Lung microvascular endothelial cell (primary cell): Measurements from ENCODE around the gene SUPT20H. TPM values are rescaled to one million over a fixed set of nuclear protein-coding genes. Genes with fewer than 3 reads are reported as not detected.

Source experiments
- DNase-seq, 2 donors: peaks; one replicate each; pipeline versions ENCODE4 v3.0.0 to v3.0.0-alpha.2; 2010; ENCODE audit warnings: low read depth in 2 of 2
- total RNA-seq: library from RNA; depleted of rRNA; stranded (reverse); fragments of >200 nt; gene quantifications from 2 replicates; pipeline ENCODE4 v1.2.1, GENCODE V29; 2014

The SUPT20H gene
- total RNA-seq, 1 donor from 2014 or later: 26.0 TPM

GRCh38 chr13:37009692-37010091 lies 49.8 kb downstream of the SUPT20H start:
- DNase-seq: no peak

GRCh38 chr13:37001921-37002250 lies 57.6 kb downstream of the SUPT20H start:
- DNase-seq: no peak

DNA sequence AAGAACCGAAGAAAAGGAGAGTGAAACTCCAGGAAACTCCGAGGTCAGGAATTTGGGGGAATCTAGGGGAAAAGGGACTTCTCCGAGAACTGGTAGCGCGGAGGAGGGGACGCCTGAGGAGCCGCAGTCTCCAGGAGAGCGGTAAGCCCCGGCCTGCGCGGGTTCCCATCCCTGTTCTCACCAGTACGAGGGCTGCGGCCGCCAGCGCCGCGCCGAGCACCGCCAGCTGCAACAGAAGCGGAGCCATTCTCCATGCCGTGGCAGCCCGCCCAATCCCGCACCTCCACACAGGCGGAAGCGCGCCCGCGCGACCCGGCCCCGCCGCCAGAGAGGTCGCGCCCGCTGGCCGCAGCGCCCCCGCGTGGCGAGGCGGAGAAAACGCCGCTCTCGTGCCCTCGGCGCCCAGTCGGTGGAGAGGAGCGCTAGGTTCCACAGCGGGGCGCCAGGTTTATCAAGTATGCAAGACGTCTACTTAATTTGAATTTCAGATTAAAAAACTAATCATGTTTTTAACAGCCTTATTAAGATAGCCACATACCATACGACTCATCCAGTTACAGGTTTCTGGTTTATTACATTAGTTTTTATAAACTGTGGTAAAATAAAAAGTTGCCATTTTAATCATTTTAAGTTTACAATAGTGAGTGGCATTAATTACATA lies 60.3 kb downstream of the SUPT20H start, which contains the start of gene ALG5:
ALG5 (minus strand) TSS at position 287 of the 661 bp plus-strand sequence; CDS start at position 247, 40 bp downstream.
- DNase-seq: peak; percentile 90 to 93

GRCh38 chr13:36998624-36999041 lies 60.9 kb downstream of the SUPT20H start:
- DNase-seq: peak; percentile 16 to 17

- DNase-seq: no peak
Observed at GRCh38 chr13:36997716-36998427, 61.6 kb downstream of the SUPT20H start.

DNA sequence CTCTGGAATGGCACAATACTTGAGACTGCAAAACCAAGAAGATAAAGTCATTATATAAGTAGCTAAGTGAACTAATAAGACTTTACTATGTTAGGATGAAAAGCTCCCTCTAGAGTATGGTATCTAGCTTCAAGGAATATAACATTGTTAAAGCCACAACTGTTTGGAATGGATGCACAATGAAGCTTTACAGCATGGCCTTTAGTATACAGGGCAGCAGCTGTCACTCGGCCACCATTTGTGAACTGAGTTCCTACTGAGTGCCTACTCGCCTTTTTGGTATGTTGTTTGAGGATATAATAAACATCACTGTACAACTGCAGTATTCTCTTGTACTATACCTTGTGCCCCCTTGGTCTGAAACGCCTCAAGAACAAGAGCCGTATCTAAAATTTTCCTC lies 67.1 kb downstream of the SUPT20H start:
- no peak for DNase-seq

GRCh38 chr13:36986462-36987240 lies 72.8 kb downstream of the SUPT20H start:
- peak; percentile 23 to 74 for DNase-seq

DNA sequence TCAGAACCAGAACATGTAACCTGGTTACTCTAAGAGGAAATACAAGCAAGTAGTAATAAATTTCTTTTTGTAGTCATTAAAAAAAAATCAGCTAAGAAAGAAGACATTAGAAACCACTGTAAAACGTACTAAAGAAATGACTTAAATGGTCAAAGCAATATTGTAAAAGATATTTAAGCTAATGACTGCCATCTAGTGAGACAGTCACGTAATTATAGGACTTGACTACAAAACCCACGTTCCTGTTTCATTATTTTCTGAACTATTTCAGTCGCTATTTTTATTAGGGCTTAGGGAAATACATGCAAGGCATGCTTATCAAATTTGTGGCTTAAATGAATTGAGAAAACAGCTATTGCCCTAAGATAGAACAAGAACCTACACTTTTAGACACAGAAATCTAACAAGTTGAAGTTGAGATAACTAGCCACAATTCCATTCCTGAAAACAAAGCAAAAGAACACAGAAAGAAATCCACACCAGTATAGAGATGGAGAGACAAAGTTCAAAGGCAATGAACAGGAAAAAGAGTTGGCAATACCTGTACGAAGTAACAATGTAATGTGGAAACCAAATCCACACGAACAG lies 78.2 kb downstream of the SUPT20H start:
- DNase-seq: peak; percentile 78 to 80

GRCh38 chr13:36979361-36980050 lies 80.0 kb downstream of the SUPT20H start:
- DNase-seq: no peak

GRCh38 chr13:36975172-36975571 lies 84.3 kb downstream of the SUPT20H start:
- no peak for DNase-seq

GRCh38 chr13:36973621-36974295 lies 85.7 kb downstream of the SUPT20H start:
- no peak for DNase-seq

- no peak for DNase-seq
Observed at GRCh38 chr13:36973009-36973408, 86.5 kb downstream of the SUPT20H start.

- no peak for DNase-seq
Observed at GRCh38 chr13:36966404-36966803, 93.1 kb downstream of the SUPT20H start.

GRCh38 chr13:36965767-36966166 lies 93.7 kb downstream of the SUPT20H start:
- DNase-seq: peak; percentile 50 to 97

- DNase-seq: no peak
Observed at GRCh38 chr13:36959456-36960116, 99.9 kb downstream of the SUPT20H start.

Other genes with a start within 250 kb of the SUPT20H start
- 0.60 and 0.65 TPM in 2 replicates for gene RFXAP, start 240.5 kb downstream of the SUPT20H start, total RNA-seq
- gene SMAD9, start 139.4 kb downstream of the SUPT20H start, total RNA-seq: 9.4 and 14.3 TPM in 2 replicates
- 29.0 and 52.8 TPM in 2 replicates for gene ALG5, start 60.3 kb downstream of the SUPT20H start, total RNA-seq
- 15.9 and 24.0 TPM in 2 replicates for gene EXOSC8, start 58.9 kb downstream of the SUPT20H start, total RNA-seq
- not detected in 2 replicates for gene CSNK1A1L, start 46.0 kb upstream of the SUPT20H start, total RNA-seq